ENCODE data around the gene RRAGD. TPM values are rescaled to one million over a fixed set of nuclear protein-coding genes. Genes with fewer than 3 reads are reported as not detected.

RRAGD gene
- total and polyA plus RNA-seq, 9 donors, result 60.2 to 109 (median 82.1) TPM

- Histone ChIP-seq H3K36me3 (ENCODE audit: control insufficient read depth, insufficient read depth, low read length) (peaks cover 3% of the 10 kb centered on the region), H3K4me3 (ENCODE audit: low read length) (no peak overlapping the region), H3K27me3 (ENCODE audit: control insufficient read depth, insufficient read depth, low read length) (no peaks in the 10 kb centered on the region), H3K27ac (ENCODE audit: low read length) (no peak overlapping the region), H3K4me1 (ENCODE audit: control insufficient read depth, insufficient read depth, low read length) (peaks cover 11% of the 10 kb centered on the region), H3K9me3 (replicated peaks; ENCODE audit: control insufficient read depth, low read depth, low read length) (no peaks in the 10 kb centered on the region)
- WGBS (ENCODE audit: insufficient coverage), result 80% methylated on average over 1 of the region's 2 CpGs
- DNase-seq, result no peak
Observed at GRCh38 chr6:89381031-89381430, 31.0 kb downstream of the RRAGD start.

- 69% methylated on average over 3 of the region's 5 CpGs for WGBS (ENCODE audit: insufficient coverage)
Observed at GRCh38 chr6:89379281-89379680, 32.8 kb downstream of the RRAGD start.

GRCh38 chr6:89378628-89379027, 33.4 kb downstream of the RRAGD start:
- Histone ChIP-seq H3K27ac (ENCODE audit: low read length) (no peak overlapping the region), H3K4me3 (ENCODE audit: low read length) (no peak overlapping the region), H3K36me3 (ENCODE audit: control insufficient read depth, insufficient read depth, low read length) (peaks cover 3% of the 10 kb centered on the region), H3K27me3 (ENCODE audit: control insufficient read depth, insufficient read depth, low read length) (no peaks in the 10 kb centered on the region), H3K4me1 (ENCODE audit: control insufficient read depth, insufficient read depth, low read length) (peaks cover 6% of the 10 kb centered on the region), H3K9me3 (replicated peaks; ENCODE audit: control insufficient read depth, low read depth, low read length) (no peaks in the 10 kb centered on the region)
- DNase-seq, result no peak
- 100% methylated on average over 1 of the region's 4 CpGs for WGBS (ENCODE audit: insufficient coverage)

More at GRCh38 chr6:89379281-89379680, 32.8 kb downstream of the RRAGD start:
- Histone ChIP-seq H3K36me3 (ENCODE audit: control insufficient read depth, insufficient read depth, low read length) (peaks cover 3% of the 10 kb centered on the region), H3K27ac (ENCODE audit: low read length) (no peak overlapping the region), H3K4me3 (ENCODE audit: low read length) (no peak overlapping the region), H3K27me3 (ENCODE audit: control insufficient read depth, insufficient read depth, low read length) (no peaks in the 10 kb centered on the region), H3K4me1 (ENCODE audit: control insufficient read depth, insufficient read depth, low read length) (peaks cover 6% of the 10 kb centered on the region), H3K9me3 (replicated peaks; ENCODE audit: control insufficient read depth, low read depth, low read length) (no peaks in the 10 kb centered on the region)
- peak; percentile 23 for DNase-seq

GRCh38 chr6:89375427-89376267, 36.4 kb downstream of the RRAGD start:
- peak; percentile 56 for DNase-seq
- Histone ChIP-seq H3K4me1 (ENCODE audit: control insufficient read depth, insufficient read depth, low read length) (peaks cover 10% of the 10 kb centered on the region), H3K36me3 (ENCODE audit: control insufficient read depth, insufficient read depth, low read length) (peaks cover 6% of the 10 kb centered on the region), H3K27ac (ENCODE audit: low read length) (no peak overlapping the region), H3K27me3 (ENCODE audit: control insufficient read depth, insufficient read depth, low read length) (no peaks in the 10 kb centered on the region), H3K4me3 (ENCODE audit: low read length) (no peak overlapping the region), H3K9me3 (replicated peaks; ENCODE audit: control insufficient read depth, low read depth, low read length) (no peaks in the 10 kb centered on the region)
- WGBS (ENCODE audit: insufficient coverage), result 88% methylated on average over 1 of the region's 6 CpGs

- Histone ChIP-seq H3K4me1 (ENCODE audit: control insufficient read depth, insufficient read depth, low read length) (peaks cover 11% of the 10 kb centered on the region), H3K27ac (ENCODE audit: low read length) (no peak overlapping the region), H3K27me3 (ENCODE audit: control insufficient read depth, insufficient read depth, low read length) (no peaks in the 10 kb centered on the region), H3K4me3 (ENCODE audit: low read length) (no peak overlapping the region), H3K36me3 (ENCODE audit: control insufficient read depth, insufficient read depth, low read length) (peaks cover 3% of the 10 kb centered on the region), H3K9me3 (replicated peaks; ENCODE audit: control insufficient read depth, low read depth, low read length) (no peaks in the 10 kb centered on the region)
- WGBS (ENCODE audit: insufficient coverage), result no CpG with 5 or more reads among the region's 3 CpGs
- DNase-seq, result no peak
Observed at GRCh38 chr6:89372506-89372901, 39.6 kb downstream of the RRAGD start.

- H3K4me3 ChIP-seq (ENCODE audit: low read length), result no peak overlapping the region
- DNase-seq, result peak; percentile 52
- H3K27me3 ChIP-seq (ENCODE audit: control insufficient read depth, insufficient read depth, low read length), result no peaks in the 10 kb centered on the region
- WGBS (ENCODE audit: insufficient coverage), result 7% methylated on average over 5 of the region's 8 CpGs
- peaks cover 3% of the 10 kb centered on the region for H3K36me3 ChIP-seq (ENCODE audit: control insufficient read depth, insufficient read depth, low read length)
- peaks cover 11% of the 10 kb centered on the region for H3K4me1 ChIP-seq (ENCODE audit: control insufficient read depth, insufficient read depth, low read length)
- no peaks in the 10 kb centered on the region for H3K9me3 ChIP-seq (replicated peaks; ENCODE audit: control insufficient read depth, low read depth, low read length)
- H3K27ac ChIP-seq (ENCODE audit: low read length), result no peak overlapping the region
Observed at GRCh38 chr6:89371849-89372505, 40.1 kb downstream of the RRAGD start.

GRCh38 chr6:89368999-89369398, 43.1 kb downstream of the RRAGD start:
- WGBS (ENCODE audit: insufficient coverage), result 0% methylated on average over 3 of the region's 7 CpGs
- DNase-seq, result peak; percentile 48
- no peaks in the 10 kb centered on the region for H3K9me3 ChIP-seq (replicated peaks; ENCODE audit: control insufficient read depth, low read depth, low read length)

GRCh38 chr6:89368107-89368506, 44.0 kb downstream of the RRAGD start:
- Histone ChIP-seq H3K4me1 (ENCODE audit: control insufficient read depth, insufficient read depth, low read length) (peaks cover 7% of the 10 kb centered on the region), H3K27ac (ENCODE audit: low read length) (no peak overlapping the region), H3K27me3 (ENCODE audit: control insufficient read depth, insufficient read depth, low read length) (no peaks in the 10 kb centered on the region), H3K9me3 (replicated peaks; ENCODE audit: control insufficient read depth, low read depth, low read length) (no peaks in the 10 kb centered on the region), H3K4me3 (ENCODE audit: low read length) (no peak overlapping the region), H3K36me3 (ENCODE audit: control insufficient read depth, insufficient read depth, low read length) (peaks cover 3% of the 10 kb centered on the region)
- WGBS (ENCODE audit: insufficient coverage), result no CpG with 5 or more reads among the region's 6 CpGs
- peak; percentile 71 for DNase-seq

More at GRCh38 chr6:89368999-89369398, 43.1 kb downstream of the RRAGD start:
- Histone ChIP-seq H3K27ac (ENCODE audit: low read length) (no peak overlapping the region), H3K4me3 (ENCODE audit: low read length) (no peak overlapping the region), H3K36me3 (ENCODE audit: control insufficient read depth, insufficient read depth, low read length) (peaks cover 3% of the 10 kb centered on the region), H3K4me1 (ENCODE audit: control insufficient read depth, insufficient read depth, low read length) (peaks cover 7% of the 10 kb centered on the region), H3K27me3 (ENCODE audit: control insufficient read depth, insufficient read depth, low read length) (no peaks in the 10 kb centered on the region)

GRCh38 chr6:89364586-89364985, 47.5 kb downstream of the RRAGD start:
- Histone ChIP-seq H3K27ac (ENCODE audit: low read length) (no peak overlapping the region), H3K9me3 (replicated peaks; ENCODE audit: control insufficient read depth, low read depth, low read length) (no peaks in the 10 kb centered on the region), H3K4me1 (ENCODE audit: control insufficient read depth, insufficient read depth, low read length) (peaks cover 3% of the 10 kb centered on the region), H3K36me3 (ENCODE audit: control insufficient read depth, insufficient read depth, low read length) (no peaks in the 10 kb centered on the region), H3K4me3 (ENCODE audit: low read length) (no peak overlapping the region), H3K27me3 (ENCODE audit: control insufficient read depth, insufficient read depth, low read length) (no peaks in the 10 kb centered on the region)
- DNase-seq, result no peak

- Histone ChIP-seq H3K36me3 (ENCODE audit: control insufficient read depth, insufficient read depth, low read length) (no peaks in the 10 kb centered on the region), H3K4me3 (ENCODE audit: low read length) (no peak overlapping the region), H3K27ac (ENCODE audit: low read length) (no peak overlapping the region), H3K9me3 (replicated peaks; ENCODE audit: control insufficient read depth, low read depth, low read length) (no peaks in the 10 kb centered on the region), H3K4me1 (ENCODE audit: control insufficient read depth, insufficient read depth, low read length) (no peaks in the 10 kb centered on the region), H3K27me3 (ENCODE audit: control insufficient read depth, insufficient read depth, low read length) (no peaks in the 10 kb centered on the region)
- WGBS (ENCODE audit: insufficient coverage), result no CpG with 5 or more reads among the region's 2 CpGs
- no peak for DNase-seq
Observed at GRCh38 chr6:89361171-89361570, 50.9 kb downstream of the RRAGD start.
